COLO829 (cell line): Measurements from ENCODE around the gene KRT9.
"Not testable (repeated sequence)": the region's sequence is repeated elsewhere in the genome, so short reads cannot be mapped to it uniquely, and the experiment has no call there.

ENCODE experiments used
- DNase-seq: peaks from one replicate; pipeline ENCODE4 v3.0.0; 2012; ENCODE audit warnings: low spot score

Gene KRT9

DNA sequence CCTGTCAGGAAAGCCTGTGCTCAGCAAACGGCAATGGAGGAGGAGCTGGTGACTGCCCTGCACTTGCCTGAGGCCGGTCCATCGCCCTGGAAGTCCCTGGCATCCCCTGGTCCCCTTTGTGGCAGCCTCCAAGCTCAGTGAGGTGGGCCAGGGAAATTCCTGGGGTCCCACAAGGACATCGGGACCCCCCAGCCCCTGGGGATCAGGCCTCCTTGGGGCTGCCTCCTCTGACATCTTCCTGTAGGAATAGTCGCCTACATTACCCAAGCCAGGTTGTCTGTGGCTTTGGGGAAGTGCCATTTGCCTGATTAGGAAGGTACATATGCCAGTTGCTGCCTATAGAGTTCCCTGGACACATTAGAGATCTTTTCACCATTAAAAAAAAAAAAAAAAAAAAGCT is 7.1 kb upstream of the KRT9 start:
- no peak for DNase-seq

GRCh38 chr17:41578538-41578937 is 6.7 kb upstream of the KRT9 start:
- DNase-seq: no peak

DNA sequence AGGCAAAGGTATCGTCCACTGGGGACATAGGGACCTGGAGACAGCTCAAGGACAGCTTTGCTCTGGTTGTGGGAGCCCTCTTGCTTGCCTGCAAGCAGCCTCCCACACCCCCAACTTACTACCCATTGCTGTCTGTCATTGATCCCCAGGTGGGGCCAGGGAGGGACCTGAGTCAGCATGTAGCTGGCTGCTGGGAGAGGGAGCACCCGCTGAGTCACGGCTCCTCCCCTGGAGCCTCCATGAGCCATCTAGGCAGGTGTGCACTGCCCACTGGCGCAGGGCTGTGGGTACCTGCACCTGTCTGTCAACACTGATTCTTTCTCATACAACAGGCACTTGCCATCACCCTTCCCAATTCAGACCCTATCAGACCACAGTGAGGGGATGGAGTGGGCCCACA is 4.9 kb upstream of the KRT9 start:
- DNase-seq: not testable (repeated sequence)

DNA sequence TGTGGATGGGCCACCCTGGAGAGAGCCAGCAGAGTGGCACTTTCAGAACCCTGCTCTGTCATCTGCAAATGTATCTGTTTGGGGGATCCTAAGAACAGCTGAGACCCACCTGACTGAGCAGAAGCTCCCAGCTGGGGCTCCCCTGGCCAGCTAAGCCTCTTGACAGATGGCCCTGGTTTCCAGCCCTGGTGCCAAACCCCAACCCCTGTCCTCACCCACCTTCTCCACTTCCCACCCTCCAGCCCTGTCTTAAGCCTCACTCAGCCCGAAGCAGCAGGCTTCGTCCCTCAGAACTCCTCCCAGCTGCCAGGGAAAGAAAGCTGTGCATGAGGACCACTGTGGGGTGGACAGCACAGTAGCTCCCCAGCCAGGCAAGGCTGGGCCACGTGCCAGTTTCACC is 3.5 kb upstream of the KRT9 start:
- DNase-seq: no peak

GRCh38 chr17:41567317-41567716 is 4.5 kb downstream of the KRT9 start:
- DNase-seq: no peak

DNA sequence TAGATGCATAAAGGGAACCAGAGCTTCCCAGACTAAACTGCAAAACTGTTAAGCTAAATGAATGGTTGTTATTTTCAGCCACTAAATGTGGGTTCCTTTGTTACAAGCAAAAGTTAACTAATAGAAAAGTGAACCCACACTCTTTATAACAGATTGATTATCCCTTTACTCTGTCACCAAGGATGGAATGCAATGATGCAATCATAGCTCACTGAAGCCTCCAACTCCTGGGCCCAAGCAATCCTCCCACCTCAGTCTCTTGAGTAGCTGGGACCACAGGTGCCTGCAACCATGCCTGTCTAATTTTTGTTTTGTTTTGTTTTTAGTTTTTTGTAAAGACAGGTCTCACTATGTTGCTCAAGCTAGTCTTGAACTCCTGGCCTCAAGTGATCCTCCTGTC is 6.5 kb downstream of the KRT9 start:
- DNase-seq: no peak

DNA sequence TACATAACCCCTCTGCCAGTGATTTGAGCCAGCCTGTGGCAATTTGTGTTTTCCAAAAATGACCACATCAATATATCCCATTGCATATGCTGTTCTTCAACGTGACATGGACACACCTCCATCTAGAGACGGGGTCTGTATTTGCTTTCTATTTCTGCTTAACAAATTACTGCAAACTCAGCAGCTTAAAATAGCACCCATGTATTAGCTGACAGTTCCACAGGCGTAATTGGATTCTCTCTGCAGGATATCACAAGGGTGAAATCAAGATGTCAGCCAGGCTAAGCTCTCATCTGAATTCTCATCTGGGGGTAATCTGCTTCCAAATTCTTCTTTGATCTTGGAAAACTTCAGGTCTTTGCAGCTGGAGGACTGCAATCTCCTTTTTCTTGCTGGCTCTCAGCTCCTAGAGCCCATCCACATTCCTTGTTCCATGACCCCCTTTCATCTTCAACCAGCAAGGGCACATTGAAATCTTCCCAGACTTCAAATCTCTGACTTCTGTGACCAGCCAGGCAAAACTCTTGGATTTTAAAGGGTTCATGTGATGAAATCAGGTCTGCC is 8.2 kb downstream of the KRT9 start:
- DNase-seq: no peak

GRCh38 chr17:41561554-41561953 is 10.3 kb downstream of the KRT9 start:
- no peak for DNase-seq

DNA sequence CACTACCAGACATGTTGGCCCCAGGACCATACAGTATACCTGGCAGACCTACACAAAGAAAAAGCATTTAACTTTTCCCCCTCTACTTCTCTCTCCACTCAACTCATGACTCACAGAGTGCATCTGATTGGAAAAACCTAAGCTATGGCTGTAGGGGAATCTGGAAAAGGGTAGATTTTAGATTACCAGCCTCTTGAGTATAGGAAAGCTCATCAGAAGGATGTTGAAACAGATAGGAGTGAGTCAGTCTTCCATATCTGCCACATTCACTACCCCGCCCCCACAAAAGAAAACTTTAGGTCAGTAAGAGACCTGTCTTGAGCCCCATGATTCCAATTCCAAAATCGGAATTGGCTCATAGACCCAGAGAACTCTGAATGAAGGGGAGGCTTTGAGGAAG is 12.3 kb downstream of the KRT9 start:
- DNase-seq: no peak

- no peak for DNase-seq
These were observed 14.9 kb downstream of the KRT9 start for GRCh38 chr17:41556931-41557330.

GRCh38 chr17:41556306-41556705 is 15.6 kb downstream of the KRT9 start:
- DNase-seq: no peak

- DNase-seq: no peak
These were observed 16.6 kb downstream of the KRT9 start for GRCh38 chr17:41555105-41555887.

- DNase-seq: no peak
These were observed 17.7 kb downstream of the KRT9 start for GRCh38 chr17:41553987-41554680.

DNA sequence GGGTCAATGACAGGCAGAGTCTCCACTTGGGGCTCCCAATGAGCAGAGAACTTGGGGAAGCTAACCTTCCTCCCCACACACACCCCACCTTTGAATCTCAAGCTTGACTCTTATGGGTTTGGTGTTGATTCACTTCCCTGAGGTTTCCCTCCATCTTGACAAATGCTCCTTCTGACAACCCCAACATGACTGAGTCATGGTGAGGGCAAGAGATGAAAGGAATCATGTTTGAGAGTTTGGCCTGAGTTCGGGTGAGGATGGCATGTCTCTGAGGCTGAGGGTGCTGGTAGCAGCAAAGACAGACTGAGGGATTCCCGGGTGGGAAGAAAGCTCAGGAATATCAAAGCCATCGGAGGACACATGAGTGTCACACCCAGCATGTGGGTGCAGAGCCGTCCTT is 18.7 kb downstream of the KRT9 start:
- DNase-seq: no peak

GRCh38 chr17:41552455-41552854 is 19.4 kb downstream of the KRT9 start:
- no peak for DNase-seq

GRCh38 chr17:41551365-41551764 is 20.5 kb downstream of the KRT9 start:
- no peak for DNase-seq

- no peak for DNase-seq
These were observed 22.2 kb downstream of the KRT9 start for GRCh38 chr17:41549596-41550039.

- peak; percentile 79 for DNase-seq
These were observed 22.8 kb downstream of the KRT9 start for GRCh38 chr17:41548844-41549595.

DNA sequence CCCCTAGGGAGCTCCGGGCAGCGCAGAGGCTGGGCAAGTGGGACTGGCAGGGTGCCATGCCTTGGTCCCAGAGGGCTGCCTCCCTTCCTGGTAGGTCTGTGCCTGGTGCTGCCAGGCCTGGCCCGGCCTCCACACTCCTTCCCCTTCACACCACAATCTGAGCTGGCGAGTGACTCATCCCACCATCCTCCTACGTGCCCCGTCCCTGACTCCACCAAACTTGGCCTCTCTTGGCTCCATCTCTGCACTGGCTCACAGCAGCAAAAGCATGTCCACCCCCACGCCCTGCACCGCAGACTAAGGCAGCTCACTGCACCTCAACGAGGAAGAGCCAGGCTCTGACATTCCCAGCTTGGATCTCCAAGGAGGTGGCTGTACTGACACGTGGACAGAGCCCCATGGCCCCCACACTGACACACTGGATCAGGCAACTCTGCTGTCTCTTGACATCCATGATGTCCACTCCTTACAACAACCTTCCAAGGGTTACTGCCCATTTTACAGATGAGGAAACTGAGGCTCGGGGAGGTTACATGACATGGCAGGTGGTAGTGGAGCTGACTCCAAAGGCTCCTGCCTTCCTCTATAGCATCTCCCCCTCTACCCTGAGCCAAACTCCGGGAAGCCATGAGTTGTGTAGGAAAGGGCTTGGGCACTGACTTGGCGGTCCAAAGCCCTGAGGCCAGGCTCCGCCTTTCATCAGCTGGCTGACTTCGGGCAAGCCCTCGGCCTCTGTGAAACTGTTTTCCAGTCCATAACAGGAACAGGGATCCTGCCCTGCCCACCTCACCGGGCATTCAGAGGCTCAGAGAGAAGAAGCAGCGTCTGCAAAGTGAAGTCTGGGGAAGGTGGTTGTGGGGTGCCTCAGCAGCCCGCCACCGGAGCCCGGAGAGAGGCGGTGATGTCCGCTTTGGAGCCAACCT is 23.7 kb downstream of the KRT9 start:
- DNase-seq: peak; percentile 89

- DNase-seq: no peak
These were observed 24.4 kb downstream of the KRT9 start for GRCh38 chr17:41547378-41547841.

DNA sequence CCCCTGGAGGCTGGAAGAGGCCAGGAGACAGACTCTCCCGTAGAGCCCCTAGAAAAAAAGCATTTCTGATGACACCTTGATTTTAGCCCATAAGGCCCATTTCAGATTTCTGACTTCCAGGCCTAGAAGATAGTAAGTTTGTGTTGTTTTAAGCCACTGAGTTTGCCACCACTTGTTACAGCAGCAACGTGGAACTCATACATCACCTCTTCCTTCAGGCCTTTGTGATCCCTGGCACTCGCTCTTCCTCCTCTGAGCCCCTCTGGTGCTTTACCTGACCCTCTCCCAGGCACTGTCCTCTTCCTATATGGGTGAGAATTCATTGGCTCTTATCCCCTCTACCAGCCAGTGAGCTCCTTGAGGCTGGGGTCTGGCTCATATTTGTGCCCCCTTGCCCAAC is 25.0 kb downstream of the KRT9 start:
- no peak for DNase-seq
